ENCODE data around the gene MBOAT2.

GRCh38 chr2:8863331-8863953, 140.0 kb downstream of the MBOAT2 start:
- TF ChIP-seq CTCF (conservative IDR thresholded peaks at IDR 0.05 in 1 of 2, IDR thresholded peaks at IDR 0.05 in 1 of 2; ENCODE audit: extremely low read depth in 1 of 2, insufficient read depth in 1 of 2, low read depth in 1 of 2, low read length in 2 of 2) (no peak), EZH2 (IDR thresholded peaks at IDR 0.05; ENCODE audit: borderline replicate concordance, low read length) (no peak)
